GM19463 (cell line): ENCODE measurements around the gene NTN1.

ENCODE experiments used
- ATAC-seq: cut with Tn5 transposase; IDR thresholded peaks from one replicate; pipeline ENCODE4 v1.9.1; 2021; ENCODE audit warnings: mild to moderate bottlenecking, moderate library complexity; ENCODE audit not compliant: unreplicated experiment

The NTN1 gene

DNA sequence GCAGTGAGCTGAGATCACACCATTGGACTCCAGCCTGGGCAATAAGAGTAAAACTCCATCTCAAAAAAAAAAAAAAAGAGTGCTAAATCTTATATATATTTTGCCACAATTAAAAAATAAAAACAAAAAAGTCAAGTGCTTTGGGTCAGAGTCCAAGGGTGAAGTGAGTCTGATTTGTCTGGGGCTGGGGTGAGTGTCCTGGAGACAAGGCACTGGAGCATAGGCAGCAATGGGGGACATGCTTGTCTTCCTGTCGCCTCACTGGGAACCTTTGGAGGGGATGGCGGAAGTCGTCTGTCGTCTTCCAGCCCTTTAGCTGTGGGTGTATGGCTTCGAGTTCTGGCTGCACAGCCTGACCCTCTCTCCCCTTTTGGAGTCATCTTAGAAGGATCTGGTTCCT, 167.1 kb downstream of the NTN1 start:
- ATAC-seq, result no peak

DNA sequence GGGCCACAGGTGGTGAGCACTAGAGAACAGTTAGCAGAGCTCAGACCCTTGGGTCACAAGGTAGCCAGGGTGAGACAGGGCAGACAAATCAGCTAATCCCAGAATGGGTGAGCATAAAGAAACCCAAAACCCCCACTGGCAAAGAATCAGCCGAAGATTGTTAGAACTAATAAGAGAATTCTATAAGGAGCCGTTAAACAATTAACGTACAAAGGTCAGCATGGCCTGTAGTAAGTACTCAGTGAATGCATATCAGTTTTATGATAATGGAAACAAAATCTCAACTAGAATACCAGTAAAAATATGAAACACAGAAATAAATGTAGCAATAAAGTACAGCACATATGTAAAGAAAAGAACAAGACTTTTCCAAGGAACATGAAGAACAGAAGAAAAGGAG, 168.6 kb downstream of the NTN1 start:
- no peak for ATAC-seq

- no peak for ATAC-seq
These were observed 170.7 kb downstream of the NTN1 start for GRCh38 chr17:9192010-9192409.

- ATAC-seq, result no peak
These were observed 174.1 kb downstream of the NTN1 start for GRCh38 chr17:9195411-9195810.

DNA sequence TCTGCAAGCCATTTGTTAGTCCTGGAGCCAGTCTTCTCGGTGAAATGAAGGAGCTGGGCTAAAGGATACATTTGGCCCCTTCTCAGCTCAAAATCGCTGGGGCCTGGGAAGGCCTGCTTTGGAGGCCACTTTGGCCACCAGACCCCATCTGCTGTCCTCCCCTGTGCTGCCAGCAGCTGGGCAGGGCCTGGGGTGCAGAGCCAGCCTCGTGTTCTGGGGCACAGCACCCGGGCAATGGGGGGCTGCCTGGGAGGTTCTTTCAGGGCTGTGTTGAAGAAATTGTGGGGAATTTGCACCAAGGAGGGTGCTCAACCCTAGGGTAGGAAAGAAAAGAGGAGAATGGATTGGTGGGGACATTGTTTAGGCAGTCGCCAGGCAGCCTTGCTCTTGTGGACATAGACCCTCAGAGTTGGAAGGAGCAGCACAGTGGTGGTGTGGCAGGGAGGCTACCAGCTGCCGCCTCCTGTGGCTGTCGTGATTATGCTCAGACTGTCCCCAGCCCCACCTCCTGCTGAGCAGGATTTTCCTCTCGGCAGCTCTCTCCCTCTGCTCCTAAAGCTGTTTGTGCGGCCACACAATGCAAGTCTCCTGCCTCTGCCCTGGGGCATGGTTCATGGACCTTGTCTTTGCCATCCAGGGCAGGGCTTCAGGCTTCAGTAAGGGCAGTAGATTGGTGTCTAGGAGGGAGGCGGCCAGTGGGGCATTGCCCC, 174.8 kb downstream of the NTN1 start:
- ATAC-seq, result no peak

DNA sequence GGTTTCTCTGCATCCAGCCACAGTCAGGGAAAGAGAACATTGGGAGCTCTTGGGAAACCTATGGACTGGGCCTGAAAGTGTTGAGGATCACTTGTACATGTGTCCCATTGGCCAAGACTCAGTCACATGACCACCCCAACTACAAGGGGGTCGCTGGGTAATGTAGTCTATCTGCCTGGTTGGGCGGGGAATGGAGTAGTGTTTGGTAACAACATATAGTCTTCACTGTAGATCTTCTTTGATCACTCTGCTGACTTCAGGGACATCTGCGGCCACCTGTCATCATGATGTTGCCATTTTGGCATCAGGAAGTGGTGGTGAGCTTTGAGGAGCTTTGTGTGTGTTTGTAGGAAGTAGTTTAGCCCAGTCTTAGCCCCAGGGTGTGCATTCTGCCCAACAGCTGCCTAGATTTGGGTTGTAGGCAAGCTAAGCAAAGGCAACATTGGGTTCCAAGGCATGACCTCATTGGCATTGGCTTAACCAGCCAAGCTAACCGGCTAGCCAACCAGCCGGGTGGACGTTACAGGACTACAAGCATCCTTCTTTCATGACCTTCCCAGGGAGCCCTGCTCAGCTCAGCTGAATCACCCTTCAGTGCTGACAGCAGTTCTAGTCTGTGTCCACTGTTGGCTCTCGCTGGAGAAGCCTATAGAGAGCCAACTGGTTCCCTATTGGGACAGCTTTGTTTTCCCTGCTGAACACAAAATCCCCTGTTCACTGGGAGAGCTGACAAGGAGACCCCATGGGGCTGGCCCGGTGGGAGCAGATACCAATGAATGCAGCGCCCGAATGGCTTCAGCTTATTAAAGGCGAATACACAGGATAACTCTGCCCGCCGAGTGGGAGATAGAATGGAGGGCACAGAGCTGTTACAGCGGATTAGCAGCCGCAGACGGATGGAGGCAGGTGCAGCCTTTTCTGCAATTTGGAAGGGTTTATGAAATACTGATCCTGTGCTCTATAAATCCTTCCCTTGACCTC, 178.6 kb downstream of the NTN1 start:
- no peak for ATAC-seq

DNA sequence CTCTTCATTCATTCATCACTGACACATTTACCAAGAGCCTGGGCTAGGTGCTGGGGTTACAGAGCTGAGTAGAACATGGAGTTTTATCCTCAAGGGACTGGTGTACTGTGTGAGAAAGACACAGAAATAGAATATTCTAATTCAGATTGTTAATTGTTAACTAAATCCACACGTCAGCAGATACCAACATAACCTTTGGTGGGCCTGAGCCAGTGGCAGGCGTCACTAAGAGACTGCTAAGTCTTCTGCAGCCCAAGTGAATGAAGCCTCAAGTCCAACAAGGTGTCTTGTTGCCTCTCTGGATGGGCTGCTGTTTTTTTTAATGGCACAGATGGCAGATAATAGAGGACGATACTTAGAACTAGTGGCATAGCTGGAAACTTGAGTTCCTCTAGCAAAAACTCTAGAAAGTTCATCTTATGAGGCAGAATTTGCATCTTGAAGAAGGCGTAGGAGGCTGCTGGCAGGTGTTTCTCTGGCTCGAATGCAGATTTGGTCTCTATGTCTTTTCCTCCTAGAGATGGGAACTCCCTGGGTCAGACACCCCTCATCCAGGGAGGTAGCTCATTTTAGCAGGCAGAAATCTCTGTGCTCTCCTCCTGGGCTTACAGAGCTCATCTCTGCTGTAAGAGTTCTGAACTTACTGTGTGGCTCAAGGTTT, 179.5 kb downstream of the NTN1 start:
- ATAC-seq, result peak; percentile 81

DNA sequence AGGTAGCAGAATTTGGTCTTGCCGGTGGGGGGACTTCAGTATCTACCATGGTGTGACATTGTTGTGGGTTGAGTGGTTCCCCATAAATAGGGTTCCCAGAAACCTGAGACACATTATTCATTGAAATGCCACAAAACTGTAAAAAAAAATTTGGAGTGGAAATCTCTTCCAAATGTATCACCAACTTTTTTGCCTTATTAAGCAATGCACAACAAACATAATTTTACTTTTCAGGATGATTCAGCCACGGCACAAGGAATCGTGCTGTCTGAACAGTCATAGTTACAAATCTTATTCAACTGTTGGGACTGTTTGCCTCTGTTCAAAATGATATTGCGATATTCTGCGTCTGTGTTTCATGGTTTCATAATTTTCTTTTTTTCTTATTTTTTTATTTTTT, 181.2 kb downstream of the NTN1 start:
- no peak for ATAC-seq

GRCh38 chr17:9203771-9204425, 182.6 kb downstream of the NTN1 start:
- ATAC-seq, result no peak

GRCh38 chr17:9204637-9205329, 183.5 kb downstream of the NTN1 start:
- no peak for ATAC-seq

DNA sequence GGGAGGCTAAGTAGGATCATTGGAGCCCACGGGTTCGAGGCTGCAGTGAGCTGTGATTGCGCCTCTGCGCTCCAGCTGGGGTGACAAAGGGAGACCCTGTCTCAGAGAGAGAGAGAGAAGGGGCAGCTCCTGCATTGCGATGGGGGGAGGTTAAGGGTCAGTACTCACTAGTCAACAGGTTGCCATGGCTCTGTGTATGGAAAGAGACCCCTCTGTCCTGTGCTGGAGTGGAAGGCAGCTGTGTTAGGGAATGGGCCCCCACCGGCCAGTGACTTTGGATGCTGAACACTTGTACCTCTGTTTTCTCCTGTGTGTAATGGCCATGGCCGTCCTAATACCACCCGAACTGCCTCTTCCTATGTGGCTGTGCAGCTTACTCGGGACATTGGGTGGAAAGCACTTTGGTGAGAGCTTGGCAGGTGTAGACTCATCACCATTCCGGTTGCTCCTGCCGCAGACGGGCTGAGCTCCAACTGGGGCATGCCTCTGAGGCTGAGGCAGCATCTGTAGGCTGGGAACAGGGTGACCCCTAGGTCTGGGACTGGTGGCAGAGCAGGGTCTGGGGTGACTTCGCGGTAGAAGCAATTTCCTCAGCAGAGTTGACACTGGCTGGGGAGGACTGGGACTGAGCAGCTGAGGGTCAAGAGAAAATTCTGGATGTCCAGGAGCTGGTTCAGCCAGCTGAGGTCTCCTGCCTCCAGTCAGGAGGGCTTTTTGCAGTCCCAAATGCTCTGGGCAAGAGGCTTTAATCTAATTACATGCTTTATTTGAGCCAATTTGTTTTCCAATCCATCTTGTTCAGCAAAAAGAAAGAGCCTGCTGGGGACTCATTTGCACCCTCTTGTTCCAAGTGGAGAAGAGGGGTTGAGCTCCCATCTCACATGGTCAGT, 184.5 kb downstream of the NTN1 start:
- no peak for ATAC-seq

GRCh38 chr17:9206410-9206703, 185.0 kb downstream of the NTN1 start:
- ATAC-seq, result no peak

DNA sequence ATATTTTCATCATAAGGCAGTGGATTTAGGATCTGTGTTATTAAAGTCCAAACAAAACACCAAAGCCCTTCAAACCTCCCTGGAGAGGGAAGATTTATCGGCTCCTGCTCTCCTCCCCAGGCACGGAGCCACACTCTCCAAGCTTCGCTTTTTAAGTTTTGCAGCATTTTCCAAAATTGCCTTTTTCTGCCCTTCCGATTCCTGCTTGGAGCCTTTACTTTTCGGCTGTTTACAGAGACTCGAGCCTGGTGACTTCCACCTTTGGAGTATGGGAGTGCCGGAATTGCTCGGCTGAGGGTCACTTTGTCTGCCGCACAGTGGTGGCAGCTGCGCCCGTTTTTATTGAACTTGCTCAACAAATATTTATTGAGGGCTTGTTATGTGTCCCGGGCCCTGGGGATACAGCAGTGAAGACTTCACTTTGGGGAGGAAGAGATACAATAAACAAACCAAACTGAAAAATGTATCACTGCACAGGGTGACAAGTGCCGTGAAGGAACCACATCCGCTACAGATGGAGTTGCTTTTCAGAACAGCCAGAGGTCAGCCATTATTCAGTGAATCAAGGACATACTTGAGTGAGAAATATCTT, 185.5 kb downstream of the NTN1 start:
- no peak for ATAC-seq

DNA sequence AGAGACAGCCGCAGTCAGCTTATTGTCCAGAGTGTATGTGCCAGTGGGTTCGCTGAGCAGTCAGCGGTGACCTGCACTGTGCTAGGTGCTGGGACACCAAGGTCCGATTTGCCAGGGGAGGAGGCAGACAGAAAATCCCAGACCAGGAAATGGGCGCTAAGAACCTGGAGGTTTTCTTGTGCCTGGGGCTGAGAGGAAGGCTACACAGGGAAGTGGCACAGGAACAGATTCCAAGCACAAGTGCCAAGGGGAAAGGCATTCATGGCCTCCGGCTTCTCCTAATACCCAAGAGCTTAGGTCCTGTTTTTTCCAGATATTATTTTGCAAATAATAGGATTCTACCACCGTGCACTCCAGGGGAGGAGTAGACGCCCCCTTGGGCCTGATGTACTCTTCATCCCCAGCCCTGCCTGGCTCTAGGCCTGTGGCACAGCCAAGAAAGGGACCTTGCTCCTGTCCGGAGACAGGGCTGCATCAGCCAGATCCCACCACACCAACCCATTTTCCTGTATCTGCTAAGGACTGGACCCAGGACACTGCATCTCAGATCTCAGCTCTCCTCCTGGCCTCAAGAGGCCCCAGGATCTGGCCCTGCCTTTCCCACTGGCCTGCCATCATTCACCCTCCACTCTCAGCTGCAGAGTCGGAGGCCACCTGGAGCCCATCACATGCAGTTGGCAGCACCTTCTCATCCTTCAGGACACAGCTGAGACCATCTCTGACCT, 187.2 kb downstream of the NTN1 start:
- no peak for ATAC-seq

DNA sequence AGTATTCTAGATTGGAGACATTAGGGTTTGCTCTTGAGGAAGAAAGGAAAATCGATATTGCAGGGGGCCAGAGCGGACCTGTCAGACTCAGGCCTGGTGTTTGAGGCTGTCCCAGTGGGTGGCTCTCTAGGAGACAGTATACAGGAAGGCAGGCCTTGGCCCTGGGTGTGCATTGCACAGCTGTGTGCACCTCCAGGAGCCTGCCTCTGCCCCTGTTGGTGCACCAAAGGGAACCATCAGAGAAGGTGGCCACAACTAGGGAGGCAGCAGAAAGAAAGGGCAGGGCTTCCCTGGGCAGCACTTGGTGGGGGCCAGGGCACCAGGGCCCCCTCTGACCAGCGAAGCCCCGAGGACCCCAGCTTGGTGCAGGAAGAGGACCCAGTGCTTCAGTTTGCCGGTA, 188.0 kb downstream of the NTN1 start:
- no peak for ATAC-seq

DNA sequence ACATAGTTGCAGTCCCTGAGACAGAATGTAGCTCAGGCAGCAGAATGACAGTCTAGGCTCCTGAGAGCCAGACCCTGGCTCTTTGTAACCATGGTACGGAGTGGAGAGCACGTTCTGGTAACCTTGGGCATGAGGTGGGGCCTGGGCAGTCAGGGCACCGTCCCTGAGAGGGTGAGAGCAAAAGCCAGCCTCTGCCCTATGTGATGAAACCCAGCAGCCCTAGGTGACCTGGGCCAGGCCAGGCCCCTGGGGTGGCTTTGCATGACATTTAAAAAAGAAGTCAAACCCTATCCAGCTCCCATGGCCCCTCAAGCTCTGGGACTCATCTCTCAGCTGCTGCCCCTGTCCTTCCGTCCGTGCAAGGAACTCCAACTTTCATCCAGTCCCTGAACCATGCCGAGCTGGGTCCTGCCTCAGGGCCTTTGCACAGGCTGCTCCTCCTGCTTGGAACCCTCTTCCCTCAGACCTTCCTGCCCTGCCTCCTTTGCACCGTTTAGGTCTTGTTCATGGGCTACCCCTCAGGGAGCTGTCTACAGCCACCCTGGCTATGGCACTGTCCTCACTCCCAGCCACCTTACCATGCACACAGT, 188.6 kb downstream of the NTN1 start:
- ATAC-seq, result no peak

DNA sequence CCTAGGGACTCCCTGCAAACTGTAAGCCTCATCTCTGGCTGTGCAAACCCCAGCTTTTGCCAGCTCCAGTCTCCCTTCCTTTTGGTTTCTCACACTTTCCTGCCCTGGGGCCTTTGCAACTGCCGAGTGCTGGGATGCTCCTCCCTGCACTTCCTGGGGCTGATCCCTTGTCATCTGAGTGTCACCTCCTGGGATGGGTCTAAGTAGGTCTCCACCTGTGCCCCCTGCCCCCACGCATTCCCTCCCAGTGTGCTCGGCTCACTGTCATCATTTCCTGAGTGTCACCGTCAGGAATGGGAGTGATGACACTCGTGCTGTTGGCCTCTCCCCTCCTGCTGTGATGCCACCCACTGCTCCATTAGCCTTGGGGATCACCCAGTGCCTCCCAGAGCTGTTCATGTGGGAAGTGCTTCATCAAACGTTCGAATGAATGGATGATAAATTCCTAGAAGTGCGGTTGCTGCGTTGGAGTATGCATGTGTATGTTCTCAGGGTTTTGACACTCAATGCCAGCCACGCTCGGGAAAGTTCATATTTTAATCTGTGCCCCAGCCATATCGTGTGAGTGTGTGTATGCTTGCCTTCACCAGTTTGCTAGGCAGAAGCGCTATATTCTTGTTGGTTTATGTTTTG, 189.9 kb downstream of the NTN1 start:
- no peak for ATAC-seq
